SH-SY5Y (cell line): Measurements from ENCODE around the gene TECPR2.

Experiments
- GATA2 ChIP-seq: IDR thresholded peaks from 2 replicates; pipeline ENCODE4 v1.6.1; 2011; ENCODE audit warnings: mild to moderate bottlenecking, low read depth, low read length
- GATA3 ChIP-seq: IDR thresholded peaks from 2 replicates; pipeline ENCODE4 v1.6.1; 2011; ENCODE audit warnings: low read depth, mild to moderate bottlenecking, low read length, moderate library complexity

TECPR2 gene

DNA sequence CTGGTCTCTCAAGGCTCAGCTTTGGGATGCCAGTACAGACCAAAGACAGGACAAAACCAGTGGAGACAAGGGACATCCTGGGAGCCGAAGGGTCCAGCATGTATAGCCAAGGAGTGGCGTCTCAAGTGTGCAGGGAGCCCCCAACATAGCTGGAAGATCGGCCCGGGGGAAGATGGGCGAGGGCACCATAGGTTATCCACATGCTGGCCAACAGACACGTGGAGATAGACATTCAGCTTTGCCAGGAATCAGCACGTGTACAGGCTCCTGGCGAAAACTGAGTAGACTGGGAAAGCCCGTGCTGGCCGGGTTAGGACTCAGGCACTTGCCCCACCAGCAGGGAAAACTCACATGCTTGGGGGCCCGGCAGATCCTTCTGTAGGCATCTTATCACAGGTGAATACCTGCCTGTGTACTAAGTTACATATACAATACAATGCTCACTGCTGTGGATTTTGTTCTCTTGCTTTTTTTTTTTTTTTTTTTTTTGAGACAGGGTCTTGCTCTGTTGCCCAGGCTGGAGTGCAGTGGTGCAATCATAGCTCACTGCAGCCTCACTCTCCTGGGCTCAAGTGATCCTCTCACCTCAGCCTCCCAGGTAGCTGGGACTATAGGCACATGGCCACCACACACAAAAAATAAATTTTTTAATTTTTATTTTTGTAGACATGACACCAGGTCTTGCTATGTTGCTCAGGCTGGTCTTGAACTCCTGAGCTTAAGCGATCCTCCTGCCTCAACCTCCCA, 152.4 kb downstream of the TECPR2 start:
- TF ChIP-seq GATA2 = no peak
- TF ChIP-seq GATA3 = no peak

DNA sequence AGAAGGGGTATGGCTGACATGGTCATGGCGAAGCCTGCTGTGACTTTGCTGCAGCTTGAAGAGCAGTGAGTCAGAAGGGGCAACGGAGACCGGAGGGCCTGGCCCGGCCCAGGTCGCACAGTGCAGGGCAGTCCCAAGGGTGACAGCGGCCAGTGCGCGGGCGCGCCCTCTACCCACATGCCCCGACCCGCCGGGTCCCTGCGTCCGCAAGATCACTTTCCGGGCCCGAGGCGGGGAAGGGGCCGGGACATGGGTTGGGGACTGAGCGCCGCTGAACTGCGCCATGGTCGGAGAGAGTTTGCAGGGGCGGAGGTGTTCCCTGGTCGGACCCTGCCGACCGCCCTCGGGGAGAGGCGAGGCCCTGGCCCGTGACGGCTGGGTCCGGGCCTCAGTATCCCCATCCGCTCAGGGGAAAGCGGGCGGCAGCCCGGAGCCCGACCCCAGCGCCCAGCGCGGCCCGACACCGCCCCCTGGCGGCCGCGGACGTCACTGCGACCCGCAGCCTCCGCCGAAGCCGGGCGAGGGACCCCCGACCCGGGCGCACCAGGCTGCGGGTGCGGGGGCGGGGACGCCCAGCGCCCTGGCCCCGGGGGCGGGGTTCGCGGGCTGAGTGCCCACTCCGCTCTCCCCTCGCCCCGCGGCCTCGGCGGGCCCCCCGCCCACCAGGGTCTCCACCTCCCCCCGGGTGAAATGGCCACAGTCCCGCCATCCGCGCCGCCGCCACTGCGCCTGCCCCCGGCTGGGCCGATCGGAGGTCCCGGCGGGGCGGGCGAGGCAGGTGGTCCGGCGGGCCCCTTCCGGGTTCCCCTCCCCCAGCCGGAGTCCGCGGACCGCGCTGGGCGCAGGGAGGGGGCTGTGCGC, 154.0 kb downstream of the TECPR2 start:
- TF ChIP-seq GATA3 (no peak), GATA2 (no peak)

DNA sequence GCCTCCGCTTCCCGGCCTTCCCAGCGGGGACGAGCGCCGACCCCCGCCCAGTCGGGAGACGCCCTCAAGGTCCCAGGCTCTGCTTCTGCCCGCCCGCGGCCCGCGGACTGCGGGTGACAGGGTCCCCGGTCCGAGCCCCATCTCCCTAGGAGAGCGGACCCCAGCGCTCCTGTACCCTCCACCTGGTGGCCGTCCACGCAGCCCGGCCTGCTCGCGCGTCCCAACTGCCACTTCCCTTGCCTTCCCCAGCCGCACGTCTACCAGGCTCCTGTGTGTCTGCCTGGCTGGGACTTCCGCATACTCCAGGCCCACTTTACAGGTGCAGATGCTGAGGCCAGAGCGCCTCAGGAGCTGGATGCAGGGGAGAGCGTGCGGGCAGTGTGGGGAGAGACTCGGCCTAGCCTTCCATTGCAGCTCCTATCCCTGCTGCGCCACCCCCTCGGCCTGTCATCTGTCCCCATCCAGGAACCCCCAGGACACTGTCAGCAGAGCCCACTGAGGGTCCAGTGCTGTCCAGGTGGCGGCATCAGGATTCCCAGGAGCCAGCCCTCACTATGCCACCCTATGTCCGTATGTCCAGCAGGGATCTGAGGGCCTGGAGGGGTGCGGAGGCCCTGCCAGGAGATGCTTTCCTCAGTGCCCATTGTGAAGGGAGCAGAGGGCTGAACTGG, 154.8 kb downstream of the TECPR2 start:
- no peak for TF ChIP-seq GATA3
- no peak for TF ChIP-seq GATA2

- TF ChIP-seq GATA2 (no peak), GATA3 (no peak)
Measured at GRCh38 chr14:102518063-102518648, 155.4 kb downstream of the TECPR2 start.

DNA sequence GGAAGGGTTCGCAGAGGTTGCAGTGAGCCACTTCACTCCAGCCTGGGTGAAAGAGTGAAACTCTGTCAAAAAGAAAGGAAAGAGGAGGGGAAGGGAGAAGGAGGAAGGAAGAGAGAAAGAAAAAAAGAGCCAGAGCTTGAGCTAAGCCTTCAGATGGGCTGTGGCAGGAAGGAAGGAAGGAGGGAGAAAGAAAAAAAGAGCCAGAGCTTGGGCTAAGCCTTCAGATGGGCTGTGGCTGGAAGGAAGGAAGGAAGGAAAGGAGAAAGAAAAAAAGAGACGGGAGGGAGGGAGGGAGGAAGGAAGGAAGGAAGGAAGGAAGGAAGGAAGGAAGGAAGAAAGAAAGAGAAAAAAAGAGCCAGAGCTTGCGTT, 160.4 kb downstream of the TECPR2 start:
- no peak for TF ChIP-seq GATA2
- TF ChIP-seq GATA3 = no peak

DNA sequence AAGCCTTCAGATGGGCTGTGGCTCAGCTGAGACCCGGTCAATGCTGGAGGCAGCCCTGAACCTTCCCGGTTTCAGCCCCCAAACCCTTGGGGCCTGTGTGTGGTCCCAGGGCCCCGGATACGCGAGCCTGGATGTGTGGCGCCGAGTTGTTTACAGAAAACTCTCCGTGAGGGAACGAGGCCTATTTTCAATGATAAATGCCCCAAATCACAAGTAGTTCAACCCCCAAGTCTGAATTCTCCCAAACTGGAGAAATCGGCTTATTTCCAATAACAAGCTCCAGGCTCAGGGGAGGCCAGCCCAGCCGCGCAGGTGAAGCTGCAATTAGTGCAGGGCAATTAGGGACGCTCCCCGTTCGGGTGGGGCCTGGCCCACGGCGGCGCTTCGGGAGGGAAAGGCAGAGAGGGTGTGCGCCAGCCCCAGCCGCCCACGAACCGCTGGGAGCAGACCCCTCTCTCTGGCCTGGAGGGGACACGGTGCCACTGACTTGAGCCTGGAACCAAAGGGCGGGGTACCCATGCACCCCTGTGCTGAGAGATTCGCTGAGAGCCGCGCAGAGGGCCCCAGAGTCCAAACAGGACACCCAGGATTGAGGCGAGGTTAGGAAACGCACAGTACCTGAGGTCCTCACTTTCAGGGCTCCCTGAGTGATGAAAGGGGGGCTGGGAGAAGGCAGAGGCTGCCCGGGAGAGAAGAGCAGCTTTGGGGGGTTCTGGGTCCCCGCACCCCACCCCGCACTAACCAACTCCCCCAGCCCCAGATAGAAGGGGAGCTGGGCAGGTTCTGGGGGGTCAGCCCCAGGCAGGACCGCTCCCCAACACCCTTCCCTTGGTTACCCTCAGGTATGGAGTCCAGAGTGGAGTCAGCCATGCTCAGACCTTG, 161.1 kb downstream of the TECPR2 start:
- TF ChIP-seq GATA2 (no peak), GATA3 (no peak)

- TF ChIP-seq GATA2 (no peak; the same call in 1 of the 2 replicates), GATA3 (no peak)
Measured at GRCh38 chr14:102524451-102525218, 161.9 kb downstream of the TECPR2 start.

GRCh38 chr14:102525219-102525928, 162.6 kb downstream of the TECPR2 start:
- TF ChIP-seq GATA3 (no peak), GATA2 (no peak)

DNA sequence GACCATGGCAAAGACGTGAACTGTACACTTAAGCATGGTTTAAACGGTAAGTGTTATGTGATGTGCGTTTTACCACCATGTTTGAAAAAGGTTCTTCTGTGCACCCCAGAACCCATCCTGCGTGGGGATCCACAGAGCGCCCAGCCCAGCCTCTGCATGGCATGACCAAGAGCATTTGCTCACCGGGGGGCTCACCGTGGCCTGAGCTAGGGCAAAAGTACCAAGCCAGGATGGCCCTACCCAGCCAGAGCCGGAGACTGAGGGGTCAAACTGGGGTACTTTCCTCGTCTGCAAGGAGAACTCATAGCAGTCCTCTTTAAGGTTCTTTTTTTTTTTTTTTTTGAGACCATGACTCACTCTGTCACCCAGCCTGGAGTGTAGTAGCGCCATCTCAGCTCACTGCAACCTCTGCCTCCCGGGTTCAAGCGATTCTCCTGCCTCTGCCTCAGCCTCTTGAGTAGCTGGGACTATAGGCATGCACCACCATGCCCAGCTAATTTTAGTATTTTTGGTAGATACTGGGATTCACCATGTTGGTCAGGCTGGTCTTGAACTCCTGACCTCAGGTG, 163.3 kb downstream of the TECPR2 start:
- TF ChIP-seq GATA3 (no peak), GATA2 (no peak)

DNA sequence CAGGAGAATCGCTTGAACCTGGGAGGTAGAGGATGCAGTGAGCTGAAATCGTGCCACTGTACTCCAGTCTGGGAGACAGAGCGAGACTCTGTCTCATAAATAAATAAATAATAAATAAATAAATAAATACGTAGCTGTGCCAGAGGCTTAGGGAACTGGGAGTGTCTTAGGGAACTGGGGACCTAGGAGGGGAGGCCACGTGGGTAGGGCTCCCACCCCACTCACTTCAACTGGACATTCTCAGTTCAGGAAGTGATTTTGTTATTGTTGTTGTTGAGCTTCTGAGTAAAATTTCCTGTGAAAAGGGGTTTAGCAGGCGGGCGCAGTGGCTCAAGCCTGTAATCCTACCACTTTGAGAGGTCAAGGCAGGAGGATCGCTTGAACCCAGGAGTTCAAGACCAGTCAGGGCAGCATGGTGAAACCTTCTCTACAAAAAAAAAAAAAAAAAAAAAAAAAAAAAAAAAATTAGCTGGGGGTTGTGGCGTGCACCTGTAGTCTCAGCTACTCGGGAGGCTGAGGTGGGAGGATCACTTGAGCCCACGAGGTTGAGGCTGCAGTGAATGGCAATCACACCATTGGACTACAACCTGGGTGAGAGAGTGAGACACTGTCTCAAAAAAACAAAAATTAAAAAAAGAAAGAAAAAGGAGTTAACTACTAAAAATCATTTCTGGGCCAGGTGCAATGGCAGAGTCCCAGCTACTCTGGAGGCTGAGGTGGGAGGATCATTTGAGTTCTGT, 165.9 kb downstream of the TECPR2 start:
- TF ChIP-seq GATA3 = no peak
- no peak for TF ChIP-seq GATA2

GRCh38 chr14:102530828-102531478, 168.2 kb downstream of the TECPR2 start:
- TF ChIP-seq GATA2 (no peak), GATA3 (no peak)
